ENCODE data around the gene DBP. TPM values are rescaled to one million over a fixed set of nuclear protein-coding genes. Genes with fewer than 3 reads are reported as not detected.

The DBP gene
- total RNA-seq, 2 experiments from 2014 or later = 34.0 to 34.8 TPM

GRCh38 chr19:48644355-48644754, 7.2 kb upstream of the DBP start:
- POLR2A ChIA-PET = interaction anchor here (0.8 to 1.5 kb wide), 3 partner anchors 22 to 77 kb away, joined by 4 read pairs; no protein-coding TSS in a partner anchor
- Mint-ChIP-seq H3K27me3 (no peaks in the 10 kb centered on the region), H3K36me3 (no peaks in the 10 kb centered on the region), H3K27ac (no peak overlapping the region), H3K9me3 (no peaks in the 10 kb centered on the region), H3K4me3 (no peak overlapping the region), H3K4me1 (peaks cover 37% of the 10 kb centered on the region)
- no peak for DNase-seq
- no peak for ATAC-seq (ENCODE audit: low read depth)

GRCh38 chr19:48642862-48643261, 5.7 kb upstream of the DBP start:
- Mint-ChIP-seq H3K4me1 (peaks cover 43% of the 10 kb centered on the region), H3K27ac (no peak overlapping the region), H3K36me3 (peaks cover 5% of the 10 kb centered on the region), H3K27me3 (no peaks in the 10 kb centered on the region), H3K9me3 (peaks cover 4% of the 10 kb centered on the region), H3K4me3 (no peak overlapping the region)
- ATAC-seq (ENCODE audit: low read depth) = no peak
- DNase-seq = no peak
- POLR2A ChIA-PET = no interaction called here

GRCh38 chr19:48641850-48642249, 4.7 kb upstream of the DBP start:
- no peak for DNase-seq
- Mint-ChIP-seq H3K9me3 (peaks cover 4% of the 10 kb centered on the region), H3K27ac (no peak overlapping the region), H3K27me3 (no peaks in the 10 kb centered on the region), H3K36me3 (peaks cover 5% of the 10 kb centered on the region), H3K4me1 (peaks cover 43% of the 10 kb centered on the region), H3K4me3 (no peak overlapping the region)
- POLR2A ChIA-PET = interaction anchor here (1.0 kb wide), 1 partner anchor 13 kb away, joined by 3 read pairs; no protein-coding TSS in a partner anchor
- ATAC-seq (ENCODE audit: low read depth) = no peak

GRCh38 chr19:48639483-48640375, 2.5 kb upstream of the DBP start:
- H3K36me3 Mint-ChIP-seq = peaks cover 7% of the 10 kb centered on the region
- peak overlapping the region; percentile 99 for H3K27ac Mint-ChIP-seq
- H3K27me3 Mint-ChIP-seq = no peaks in the 10 kb centered on the region
- H3K4me3 Mint-ChIP-seq = peak overlapping the region; percentile 58
- POLR2A ChIA-PET = interaction anchor here (0.7 kb wide), 1 partner anchor 239 kb away, joined by 4 read pairs; no protein-coding TSS in a partner anchor
- no peak for DNase-seq
- H3K9me3 Mint-ChIP-seq = peaks cover 4% of the 10 kb centered on the region
- no peak for ATAC-seq (ENCODE audit: low read depth)
- H3K4me1 Mint-ChIP-seq = peaks cover 37% of the 10 kb centered on the region

- DNase-seq (peak; percentile 53), ATAC-seq (ENCODE audit: low read depth) (no peak)
- H3K27ac Mint-ChIP-seq = peak overlapping the region; percentile 99
- H3K4me1 Mint-ChIP-seq = peaks cover 36% of the 10 kb centered on the region
- H3K9me3 Mint-ChIP-seq = peaks cover 4% of the 10 kb centered on the region
- no peaks in the 10 kb centered on the region for H3K27me3 Mint-ChIP-seq
- peaks cover 7% of the 10 kb centered on the region for H3K36me3 Mint-ChIP-seq
- peak overlapping the region; percentile 92 for H3K4me3 Mint-ChIP-seq
- POLR2A ChIA-PET = interaction anchor here (0.6 to 3.6 kb wide), 2 partner anchors 19 to 146 kb away, joined by 5 to 20 read pairs; partner anchors contain the start of genes RPL18 and SPHK2
Observed at GRCh38 chr19:48638831-48639381, 1.7 kb upstream of the DBP start.

- H3K4me1 Mint-ChIP-seq = peaks cover 36% of the 10 kb centered on the region
- H3K4me3 Mint-ChIP-seq = peak overlapping the region; percentile 92
- no peaks in the 10 kb centered on the region for H3K27me3 Mint-ChIP-seq
- POLR2A ChIA-PET = interaction anchor here (0.6 to 3.6 kb wide), 8 partner anchors 8 to 1128 kb away, joined by 3 to 20 read pairs (median 4); partner anchors contain the start of genes CA11, RPL18 and SPHK2
- DNase-seq (peak; percentile 75), ATAC-seq (ENCODE audit: low read depth) (peak; percentile 27)
- peaks cover 7% of the 10 kb centered on the region for H3K36me3 Mint-ChIP-seq
- H3K27ac Mint-ChIP-seq = peak overlapping the region; percentile 99
- H3K9me3 Mint-ChIP-seq = peaks cover 4% of the 10 kb centered on the region
Observed at GRCh38 chr19:48637948-48638830, 1.0 kb upstream of the DBP start.

GRCh38 chr19:48637449-48637947, 319 bp upstream of the DBP start:
- no peaks in the 10 kb centered on the region for H3K27me3 Mint-ChIP-seq
- ATAC-seq (ENCODE audit: low read depth) (peak; percentile 85), DNase-seq (peak; percentile 97)
- POLR2A ChIA-PET = interaction anchor here (0.6 to 3.6 kb wide), 7 partner anchors 8 to 1129 kb away, joined by 3 to 20 read pairs (median 4); partner anchors contain the start of genes CA11, RPL18 and SPHK2
- peaks cover 7% of the 10 kb centered on the region for H3K36me3 Mint-ChIP-seq
- H3K4me1 Mint-ChIP-seq = peaks cover 35% of the 10 kb centered on the region
- H3K4me3 Mint-ChIP-seq = peak overlapping the region; percentile 92
- peak overlapping the region; percentile 99 for H3K27ac Mint-ChIP-seq
- peaks cover 4% of the 10 kb centered on the region for H3K9me3 Mint-ChIP-seq

GRCh38 chr19:48635966-48636858, 967 bp downstream of the DBP start:
- Mint-ChIP-seq H3K4me1 (peaks cover 37% of the 10 kb centered on the region), H3K36me3 (peaks cover 7% of the 10 kb centered on the region), H3K9me3 (peaks cover 4% of the 10 kb centered on the region), H3K27me3 (no peaks in the 10 kb centered on the region), H3K27ac (peak overlapping the region; percentile 99), H3K4me3 (peak overlapping the region; percentile 92)
- POLR2A ChIA-PET = interaction anchor here (1.2 to 3.6 kb wide), 4 partner anchors 9 to 24 kb away, joined by 3 to 20 read pairs (median 8); partner anchors contain the start of genes CA11, RPL18 and SPHK2
- ATAC-seq (ENCODE audit: low read depth) (no peak), DNase-seq (peak; percentile 61)

GRCh38 chr19:48635263-48635965, 1.8 kb downstream of the DBP start:
- Mint-ChIP-seq H3K4me1 (peaks cover 37% of the 10 kb centered on the region), H3K27ac (peak overlapping the region; percentile 99), H3K36me3 (peaks cover 7% of the 10 kb centered on the region), H3K27me3 (no peaks in the 10 kb centered on the region), H3K9me3 (peaks cover 4% of the 10 kb centered on the region), H3K4me3 (peak overlapping the region; percentile 92)
- POLR2A ChIA-PET = interaction anchor here (1.5 to 3.6 kb wide), 6 partner anchors 8 to 78 kb away, joined by 4 to 37 read pairs (median 11); partner anchors contain the start of genes CA11, RPL18 and SPHK2
- DNase-seq (peak; percentile 87), ATAC-seq (ENCODE audit: low read depth) (peak; percentile 2)

- POLR2A ChIA-PET = interaction anchor here (1.5 to 3.3 kb wide), 5 partner anchors 11 to 78 kb away, joined by 3 to 37 read pairs (median 10); partner anchors contain the start of genes CA11, RPL18 and SPHK2
- DNase-seq (peak; percentile 90), ATAC-seq (ENCODE audit: low read depth) (peak; percentile 15)
- H3K4me1 Mint-ChIP-seq = peaks cover 36% of the 10 kb centered on the region
- no peaks in the 10 kb centered on the region for H3K27me3 Mint-ChIP-seq
- H3K27ac Mint-ChIP-seq = peak overlapping the region; percentile 85
- H3K36me3 Mint-ChIP-seq = peaks cover 9% of the 10 kb centered on the region
- peaks cover 4% of the 10 kb centered on the region for H3K9me3 Mint-ChIP-seq
- peak overlapping the region; percentile 83 for H3K4me3 Mint-ChIP-seq
Observed at GRCh38 chr19:48634424-48635262, 2.5 kb downstream of the DBP start.

Data from activated naive CD8-positive, alpha-beta T cell treated with anti-CD3 and anti-CD28 coated beads, Interleukin-2, amount 10 ng/mL, durations not matched to agents 7 days and 5 days (primary cell).